Nephron (organoid): Measurements from ENCODE around the gene GIMAP5.

Experiments
- H3K27ac Mint-ChIP-seq, 3 experiments: 2 replicates each; pipeline ENCODE4 v1.8.0; 2020; ENCODE audit warnings: mixed read lengths in 3 of 3, mild to moderate bottlenecking in 2 of 3, moderate library complexity in 1 of 3
- H3K27me3 Mint-ChIP-seq: 2 replicates; pipeline ENCODE4 v1.8.0; 2021; ENCODE audit warnings: low read depth, mild to moderate bottlenecking, moderate library complexity, mixed read lengths
- H3K36me3 Mint-ChIP-seq: 2 replicates; pipeline ENCODE4 v1.8.0; 2020; ENCODE audit warnings: low read depth, mixed read lengths
- H3K4me1 Mint-ChIP-seq: 2 replicates; pipeline ENCODE4 v1.8.0; 2020; ENCODE audit warnings: mixed read lengths
- H3K4me3 Mint-ChIP-seq, 3 experiments: 2 replicates each; pipeline ENCODE4 v1.8.0; 2020; ENCODE audit warnings: mild to moderate bottlenecking in 3 of 3, mixed read lengths in 3 of 3, moderate library complexity in 2 of 3
- H3K9me3 Mint-ChIP-seq: 2 replicates; pipeline ENCODE4 v1.8.0; 2020; ENCODE audit warnings: mixed read lengths
- TF ChIP-seq, protein P1 (sequence below), 3 experiments: fragments of 200-600 bp; sonication (generic); IDR thresholded peaks; one replicate each; pipeline ENCODE4 v1.5.0; 2021; ENCODE audit warnings: antibody characterized with exemption in 3 of 3; ENCODE audit not compliant: unreplicated experiment in 3 of 3

GIMAP5 gene

GRCh38 chr7:150780292-150780691 is 43.1 kb downstream of the GIMAP5 start:
- TF ChIP-seq, protein P1, sequence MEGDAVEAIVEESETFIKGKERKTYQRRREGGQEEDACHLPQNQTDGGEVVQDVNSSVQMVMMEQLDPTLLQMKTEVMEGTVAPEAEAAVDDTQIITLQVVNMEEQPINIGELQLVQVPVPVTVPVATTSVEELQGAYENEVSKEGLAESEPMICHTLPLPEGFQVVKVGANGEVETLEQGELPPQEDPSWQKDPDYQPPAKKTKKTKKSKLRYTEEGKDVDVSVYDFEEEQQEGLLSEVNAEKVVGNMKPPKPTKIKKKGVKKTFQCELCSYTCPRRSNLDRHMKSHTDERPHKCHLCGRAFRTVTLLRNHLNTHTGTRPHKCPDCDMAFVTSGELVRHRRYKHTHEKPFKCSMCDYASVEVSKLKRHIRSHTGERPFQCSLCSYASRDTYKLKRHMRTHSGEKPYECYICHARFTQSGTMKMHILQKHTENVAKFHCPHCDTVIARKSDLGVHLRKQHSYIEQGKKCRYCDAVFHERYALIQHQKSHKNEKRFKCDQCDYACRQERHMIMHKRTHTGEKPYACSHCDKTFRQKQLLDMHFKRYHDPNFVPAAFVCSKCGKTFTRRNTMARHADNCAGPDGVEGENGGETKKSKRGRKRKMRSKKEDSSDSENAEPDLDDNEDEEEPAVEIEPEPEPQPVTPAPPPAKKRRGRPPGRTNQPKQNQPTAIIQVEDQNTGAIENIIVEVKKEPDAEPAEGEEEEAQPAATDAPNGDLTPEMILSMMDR (IDR thresholded peaks at IDR 0.05; ENCODE audit: unreplicated experiment in 3 of 3), result no peak
- H3K27ac Mint-ChIP-seq, result no peak overlapping the region
- no peaks in the 10 kb centered on the region for H3K9me3 Mint-ChIP-seq
- H3K36me3 Mint-ChIP-seq, result no peaks in the 10 kb centered on the region
- peaks cover 37% of the 10 kb centered on the region for H3K4me1 Mint-ChIP-seq
- peaks cover 9% of the 10 kb centered on the region for H3K27me3 Mint-ChIP-seq
- H3K4me3 Mint-ChIP-seq, result no peak overlapping the region

DNA sequence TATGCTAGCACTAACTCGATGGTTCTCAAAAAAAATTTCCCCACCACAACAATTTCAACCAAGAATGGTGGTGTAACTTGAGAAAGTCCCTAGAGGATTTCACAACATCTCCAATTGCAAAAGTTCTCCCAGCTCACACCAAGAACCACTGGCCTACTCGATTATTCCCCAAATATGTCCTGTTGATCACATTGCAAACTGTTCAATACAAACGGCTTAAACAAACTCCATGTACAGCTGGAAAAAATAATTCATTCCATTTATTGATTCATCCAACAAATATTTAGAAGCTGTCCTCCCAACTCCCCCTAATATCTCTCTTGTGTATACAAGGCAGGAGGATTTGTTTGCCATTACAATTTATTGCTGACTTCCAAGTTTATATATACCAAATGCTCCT is 43.9 kb downstream of the GIMAP5 start:
- Mint-ChIP-seq H3K36me3 (no peaks in the 10 kb centered on the region), H3K27me3 (peaks cover 9% of the 10 kb centered on the region), H3K4me1 (peaks cover 45% of the 10 kb centered on the region), H3K27ac (peak overlapping the region in 2 of 3 experiments; percentile 22 to 41), H3K9me3 (no peaks in the 10 kb centered on the region), H3K4me3 (no peak overlapping the region)
- TF ChIP-seq, protein P1 (IDR thresholded peaks at IDR 0.05; ENCODE audit: unreplicated experiment in 3 of 3), result no peak

GRCh38 chr7:150781961-150782360 is 44.7 kb downstream of the GIMAP5 start:
- peak overlapping the region in 1 of 3 experiments; percentile 22 for H3K27ac Mint-ChIP-seq

DNA sequence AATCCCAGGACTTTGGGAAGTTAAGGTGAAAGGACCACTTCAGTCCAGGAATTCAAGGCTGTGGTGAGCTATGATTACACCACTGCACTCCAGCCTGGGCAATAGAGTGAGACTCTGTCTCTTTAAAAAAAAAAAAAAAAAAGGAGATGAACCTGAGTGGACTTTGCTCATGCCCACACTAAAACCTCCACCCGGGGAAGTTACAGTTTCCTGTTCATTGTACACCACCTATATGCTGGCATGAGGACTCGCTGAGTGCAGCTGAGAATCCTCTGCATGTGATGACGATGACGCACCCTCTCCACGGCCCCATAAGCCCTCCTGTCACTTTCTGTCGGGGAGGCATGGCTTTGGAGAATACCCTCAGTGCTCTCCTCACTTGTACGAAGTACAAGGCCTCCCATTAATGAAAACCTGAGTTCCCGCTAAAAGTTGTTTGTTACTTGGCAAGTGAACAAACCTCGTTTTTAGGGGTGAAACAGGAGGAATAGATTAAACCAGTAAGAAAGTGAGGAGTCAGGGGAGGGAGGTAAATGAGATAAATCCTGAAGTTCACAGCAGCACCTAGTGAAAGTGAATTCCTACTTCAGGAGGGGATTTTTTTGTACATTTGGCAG is 47.0 kb downstream of the GIMAP5 start:
- TF ChIP-seq, protein P1 (IDR thresholded peaks at IDR 0.05; ENCODE audit: unreplicated experiment in 3 of 3), result no peak
- peaks cover 68% of the 10 kb centered on the region for H3K4me1 Mint-ChIP-seq
- no peaks in the 10 kb centered on the region for H3K9me3 Mint-ChIP-seq
- H3K4me3 Mint-ChIP-seq, result no peak overlapping the region
- no peaks in the 10 kb centered on the region for H3K36me3 Mint-ChIP-seq
- peaks cover 8% of the 10 kb centered on the region for H3K27me3 Mint-ChIP-seq
- peak overlapping the region; percentile 79 to 91 (median 87) for H3K27ac Mint-ChIP-seq

More at GRCh38 chr7:150781961-150782360, 44.7 kb downstream of the GIMAP5 start:
- H3K36me3 Mint-ChIP-seq, result no peaks in the 10 kb centered on the region
- H3K27me3 Mint-ChIP-seq, result peaks cover 12% of the 10 kb centered on the region
- H3K4me3 Mint-ChIP-seq, result no peak overlapping the region
- peaks cover 47% of the 10 kb centered on the region for H3K4me1 Mint-ChIP-seq
- H3K9me3 Mint-ChIP-seq, result no peaks in the 10 kb centered on the region
- TF ChIP-seq, protein P1 (IDR thresholded peaks at IDR 0.05; ENCODE audit: unreplicated experiment in 3 of 3), result no peak

DNA sequence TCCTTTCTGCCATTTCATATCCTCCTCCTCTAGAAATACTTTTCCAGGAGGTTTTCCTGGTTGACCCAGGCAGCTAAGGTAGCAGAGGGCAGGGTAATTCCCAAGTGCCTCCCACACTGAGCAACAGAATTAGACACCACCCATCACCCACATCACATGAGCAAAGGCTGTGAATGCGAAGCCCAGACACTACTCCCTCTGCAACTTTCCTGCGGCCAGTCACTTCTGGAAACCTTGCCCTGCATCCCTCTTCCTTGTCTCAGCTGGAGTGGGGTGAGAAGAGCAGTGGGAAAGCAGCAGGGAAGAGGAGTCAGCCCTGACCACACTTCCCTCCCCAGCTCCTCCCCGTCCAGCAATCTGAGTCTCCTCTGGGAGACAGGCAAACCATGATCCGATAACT is 47.7 kb downstream of the GIMAP5 start:
- TF ChIP-seq, protein P1 (IDR thresholded peaks at IDR 0.05; ENCODE audit: unreplicated experiment in 3 of 3), result no peak
- H3K36me3 Mint-ChIP-seq, result no peaks in the 10 kb centered on the region
- no peaks in the 10 kb centered on the region for H3K9me3 Mint-ChIP-seq
- peak overlapping the region; percentile 79 to 91 (median 87) for H3K27ac Mint-ChIP-seq
- H3K4me1 Mint-ChIP-seq, result peaks cover 71% of the 10 kb centered on the region
- peak overlapping the region in 2 of 3 experiments; percentile 7 to 26 for H3K4me3 Mint-ChIP-seq
- peaks cover 8% of the 10 kb centered on the region for H3K27me3 Mint-ChIP-seq
